Vagina (tissue), 2 donors: ENCODE measurements around the gene RANBP17.

ENCODE experiments used
- POLR2A ChIP-seq, 2 donors: fragments of 450-650 bp; IDR thresholded peaks; one replicate each; pipeline ENCODE4 v1.6.1; 2017; ENCODE audit warnings: antibody characterized with exemption in 2 of 2, mild to moderate bottlenecking in 2 of 2, moderate library complexity in 2 of 2
- TF ChIP-seq, protein P1 (sequence below), 3 experiments: fragments of 450-650 bp in 2 of 3; fragments of 200-600 bp in 1 of 3; sonication (generic) in 1 of 3; IDR thresholded peaks; one replicate each; pipeline ENCODE4 v1.5.1; 2017 to 2019; ENCODE audit warnings: antibody characterized with exemption in 3 of 3, mild to moderate bottlenecking in 2 of 3, moderate library complexity in 2 of 3

DNA sequence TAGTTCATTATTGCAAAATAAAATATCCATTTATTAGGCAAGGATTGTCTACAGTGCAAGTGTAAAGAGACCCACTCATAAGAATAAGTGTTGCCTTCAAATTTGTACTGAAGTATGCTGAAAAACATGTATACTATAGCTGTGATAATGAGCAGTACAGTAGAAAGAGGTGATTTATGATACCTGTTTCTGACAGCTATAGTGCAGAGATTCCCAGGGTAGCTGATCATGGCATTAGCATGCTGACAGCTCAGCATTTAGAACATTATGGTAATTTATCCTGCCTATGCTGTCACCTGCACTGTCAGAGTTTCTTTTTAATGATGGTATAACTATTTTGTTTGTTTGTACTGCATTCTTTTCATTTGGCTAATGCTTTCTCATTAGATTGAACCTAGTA lies 269.7 kb downstream of the RANBP17 start:
- TF ChIP-seq, protein P1, sequence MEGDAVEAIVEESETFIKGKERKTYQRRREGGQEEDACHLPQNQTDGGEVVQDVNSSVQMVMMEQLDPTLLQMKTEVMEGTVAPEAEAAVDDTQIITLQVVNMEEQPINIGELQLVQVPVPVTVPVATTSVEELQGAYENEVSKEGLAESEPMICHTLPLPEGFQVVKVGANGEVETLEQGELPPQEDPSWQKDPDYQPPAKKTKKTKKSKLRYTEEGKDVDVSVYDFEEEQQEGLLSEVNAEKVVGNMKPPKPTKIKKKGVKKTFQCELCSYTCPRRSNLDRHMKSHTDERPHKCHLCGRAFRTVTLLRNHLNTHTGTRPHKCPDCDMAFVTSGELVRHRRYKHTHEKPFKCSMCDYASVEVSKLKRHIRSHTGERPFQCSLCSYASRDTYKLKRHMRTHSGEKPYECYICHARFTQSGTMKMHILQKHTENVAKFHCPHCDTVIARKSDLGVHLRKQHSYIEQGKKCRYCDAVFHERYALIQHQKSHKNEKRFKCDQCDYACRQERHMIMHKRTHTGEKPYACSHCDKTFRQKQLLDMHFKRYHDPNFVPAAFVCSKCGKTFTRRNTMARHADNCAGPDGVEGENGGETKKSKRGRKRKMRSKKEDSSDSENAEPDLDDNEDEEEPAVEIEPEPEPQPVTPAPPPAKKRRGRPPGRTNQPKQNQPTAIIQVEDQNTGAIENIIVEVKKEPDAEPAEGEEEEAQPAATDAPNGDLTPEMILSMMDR (IDR thresholded peaks at IDR 0.05) = no peak
- TF ChIP-seq POLR2A (IDR thresholded peaks at IDR 0.05) = no peak
